ENCODE data around the gene LMF1. TPM values are rescaled to one million over a fixed set of nuclear protein-coding genes. Genes with fewer than 3 reads are reported as not detected.

The LMF1 gene
- total RNA-seq, 3 donors from 2014 or later (not counting 1 experiment from before 2014, with no cell fraction given), result 28.2 to 42.2 (median 41.2) TPM

DNA sequence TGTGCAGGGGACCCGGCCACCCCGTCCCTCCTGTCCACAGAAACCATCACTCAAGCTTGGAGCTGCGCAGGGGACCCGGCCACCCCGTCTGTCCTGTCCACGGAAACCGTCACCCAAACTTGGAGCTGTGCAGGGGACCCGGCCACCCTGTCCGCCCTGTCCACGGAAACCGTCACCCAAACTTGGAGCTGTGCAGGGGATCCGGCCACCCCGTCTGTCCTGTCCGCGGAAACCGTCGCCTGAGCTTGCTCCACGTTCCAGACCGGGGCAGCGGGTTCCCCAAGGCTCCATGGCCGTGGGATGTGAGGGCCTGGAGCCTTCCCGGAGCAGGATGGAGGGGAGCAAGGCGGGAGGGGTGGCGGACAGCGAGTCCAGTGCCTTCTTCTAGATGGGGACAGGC is 36.0 kb upstream of the LMF1 start:
- peaks cover 26% of the 10 kb centered on the region for H3K4me1 ChIP-seq (ENCODE audit: control insufficient read depth, insufficient read depth, low read length)
- no peak overlapping the region for H3K4me3 ChIP-seq (ENCODE audit: low read length)
- Mint-ChIP-seq H3K27ac (no peak overlapping the region), H3K9me3 (no peaks in the 10 kb centered on the region), H3K36me3 (no peaks in the 10 kb centered on the region), H3K4me1 (peaks cover 0 to 6% of the 10 kb centered on the region in 2 donors), H3K27me3 (ENCODE audit: low read depth in 2 of 2) (peaks cover 0 to 5% of the 10 kb centered on the region in 2 donors), H3K4me3 (no peak overlapping the region)
- H3K27ac ChIP-seq (ENCODE audit: low read length), result no peak overlapping the region
- intact Hi-C loops (cut with micrococcal nuclease), result no loop called here
- ATAC-seq (no peak), DNase-seq (no peak)
- WGBS (ENCODE audit: insufficient coverage), result 93% methylated on average over 25 of the region's 25 CpGs
- TF ChIP-seq, protein P1, sequence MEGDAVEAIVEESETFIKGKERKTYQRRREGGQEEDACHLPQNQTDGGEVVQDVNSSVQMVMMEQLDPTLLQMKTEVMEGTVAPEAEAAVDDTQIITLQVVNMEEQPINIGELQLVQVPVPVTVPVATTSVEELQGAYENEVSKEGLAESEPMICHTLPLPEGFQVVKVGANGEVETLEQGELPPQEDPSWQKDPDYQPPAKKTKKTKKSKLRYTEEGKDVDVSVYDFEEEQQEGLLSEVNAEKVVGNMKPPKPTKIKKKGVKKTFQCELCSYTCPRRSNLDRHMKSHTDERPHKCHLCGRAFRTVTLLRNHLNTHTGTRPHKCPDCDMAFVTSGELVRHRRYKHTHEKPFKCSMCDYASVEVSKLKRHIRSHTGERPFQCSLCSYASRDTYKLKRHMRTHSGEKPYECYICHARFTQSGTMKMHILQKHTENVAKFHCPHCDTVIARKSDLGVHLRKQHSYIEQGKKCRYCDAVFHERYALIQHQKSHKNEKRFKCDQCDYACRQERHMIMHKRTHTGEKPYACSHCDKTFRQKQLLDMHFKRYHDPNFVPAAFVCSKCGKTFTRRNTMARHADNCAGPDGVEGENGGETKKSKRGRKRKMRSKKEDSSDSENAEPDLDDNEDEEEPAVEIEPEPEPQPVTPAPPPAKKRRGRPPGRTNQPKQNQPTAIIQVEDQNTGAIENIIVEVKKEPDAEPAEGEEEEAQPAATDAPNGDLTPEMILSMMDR (IDR thresholded peaks at IDR 0.05), result no peak
- no peaks in the 10 kb centered on the region for H3K27me3 ChIP-seq (ENCODE audit: control insufficient read depth, insufficient read depth, low read length)
- no peaks in the 10 kb centered on the region for H3K9me3 ChIP-seq (ENCODE audit: control insufficient read depth, insufficient read depth, low read length)
- no peaks in the 10 kb centered on the region for H3K36me3 ChIP-seq (ENCODE audit: control insufficient read depth, insufficient read depth, low read length)

GRCh38 chr16:1005286-1005685 is 34.5 kb upstream of the LMF1 start:
- H3K36me3 ChIP-seq (ENCODE audit: control insufficient read depth, insufficient read depth, low read length), result no peaks in the 10 kb centered on the region
- H3K4me3 Mint-ChIP-seq, result no peak overlapping the region

GRCh38 chr16:1003391-1004347 is 32.9 kb upstream of the LMF1 start:
- intact Hi-C loops (cut with micrococcal nuclease), result no loop called here
- H3K9me3 Mint-ChIP-seq, result no peaks in the 10 kb centered on the region
- H3K4me1 Mint-ChIP-seq, result peaks cover 0 to 6% of the 10 kb centered on the region in 2 donors
- Histone ChIP-seq H3K9me3 (ENCODE audit: control insufficient read depth, insufficient read depth, low read length) (no peaks in the 10 kb centered on the region), H3K27ac (ENCODE audit: low read length) (peak overlapping the region; percentile 19), H3K4me1 (ENCODE audit: control insufficient read depth, insufficient read depth, low read length) (peaks cover 27% of the 10 kb centered on the region), H3K4me3 (ENCODE audit: low read length) (no peak overlapping the region), H3K27me3 (ENCODE audit: control insufficient read depth, insufficient read depth, low read length) (no peaks in the 10 kb centered on the region), H3K36me3 (ENCODE audit: control insufficient read depth, insufficient read depth, low read length) (no peaks in the 10 kb centered on the region)
- peak; percentile 18 to 29 (median 29) for ATAC-seq
- no peak overlapping the region for H3K4me3 Mint-ChIP-seq
- TF ChIP-seq, protein P1 (IDR thresholded peaks at IDR 0.05), result no peak
- H3K27ac Mint-ChIP-seq, result no peak overlapping the region
- H3K27me3 Mint-ChIP-seq (ENCODE audit: low read depth in 2 of 2), result peaks cover 0 to 2% of the 10 kb centered on the region in 2 donors
- WGBS (ENCODE audit: insufficient coverage), result 61% methylated on average over 41 of the region's 41 CpGs
- H3K36me3 Mint-ChIP-seq, result no peaks in the 10 kb centered on the region
- DNase-seq, result peak in 1 of 2 donors; percentile 73

More at GRCh38 chr16:1005286-1005685, 34.5 kb upstream of the LMF1 start:
- H3K4me1 Mint-ChIP-seq, result peaks cover 0 to 6% of the 10 kb centered on the region in 2 donors
- TF ChIP-seq, protein P1 (IDR thresholded peaks at IDR 0.05), result no peak
- DNase-seq, result no peak
- ATAC-seq, result no peak
- peaks cover 26% of the 10 kb centered on the region for H3K4me1 ChIP-seq (ENCODE audit: control insufficient read depth, insufficient read depth, low read length)
- intact Hi-C loops (cut with micrococcal nuclease), result no loop called here
- H3K27ac ChIP-seq (ENCODE audit: low read length), result no peak overlapping the region
- H3K9me3 Mint-ChIP-seq, result no peaks in the 10 kb centered on the region
- no peaks in the 10 kb centered on the region for H3K27me3 Mint-ChIP-seq (ENCODE audit: low read depth in 2 of 2)
- H3K36me3 Mint-ChIP-seq, result no peaks in the 10 kb centered on the region
- H3K27ac Mint-ChIP-seq, result no peak overlapping the region
- H3K9me3 ChIP-seq (ENCODE audit: control insufficient read depth, insufficient read depth, low read length), result no peaks in the 10 kb centered on the region
- no peaks in the 10 kb centered on the region for H3K27me3 ChIP-seq (ENCODE audit: control insufficient read depth, insufficient read depth, low read length)
- no peak overlapping the region for H3K4me3 ChIP-seq (ENCODE audit: low read length)
- WGBS (ENCODE audit: insufficient coverage), result 95% methylated on average over 11 of the region's 11 CpGs

Measured in natural killer cell (primary cell).